DMS 273 (cell line): ENCODE results near the gene FGF7.
"Not testable (repeated sequence)": the region's sequence is repeated elsewhere in the genome, so short reads cannot be mapped to it uniquely, and the experiment has no call there.

Experiments
- DNase-seq: peaks from one replicate; lab custom pipeline; 2025; ENCODE audit not compliant: unreplicated experiment; lab: John Stamatoyannopoulos, UW

The FGF7 gene

GRCh38 chr15:49438962-49439631 lies 16.1 kb downstream of the FGF7 start:
- DNase-seq, result no peak

- DNase-seq, result no peak
These were observed 16.8 kb downstream of the FGF7 start for GRCh38 chr15:49439678-49440395.

GRCh38 chr15:49441356-49441755 lies 18.3 kb downstream of the FGF7 start:
- DNase-seq, result no peak

GRCh38 chr15:49441816-49442215 lies 18.8 kb downstream of the FGF7 start:
- DNase-seq, result no peak

GRCh38 chr15:49452595-49452994 lies 29.6 kb downstream of the FGF7 start:
- no peak for DNase-seq

GRCh38 chr15:49456166-49456565 lies 33.1 kb downstream of the FGF7 start:
- DNase-seq, result no peak

GRCh38 chr15:49458145-49458544 lies 35.1 kb downstream of the FGF7 start:
- no peak for DNase-seq

GRCh38 chr15:49460411-49460941 lies 37.4 kb downstream of the FGF7 start:
- DNase-seq, result no peak

GRCh38 chr15:49462232-49462844 lies 39.3 kb downstream of the FGF7 start:
- no peak for DNase-seq

- no peak for DNase-seq
These were observed 41.5 kb downstream of the FGF7 start for GRCh38 chr15:49464522-49464921.

- no peak for DNase-seq
These were observed 43.1 kb downstream of the FGF7 start for GRCh38 chr15:49466119-49466518.

- no peak for DNase-seq
These were observed 44.9 kb downstream of the FGF7 start for GRCh38 chr15:49467746-49468480.

GRCh38 chr15:49468481-49468839 lies 45.4 kb downstream of the FGF7 start:
- DNase-seq, result no peak

- peak; percentile 1 for DNase-seq
These were observed 48.2 kb downstream of the FGF7 start for GRCh38 chr15:49471248-49471647.

- no peak for DNase-seq
These were observed 48.7 kb downstream of the FGF7 start for GRCh38 chr15:49471733-49472132.

- no peak for DNase-seq
These were observed 49.3 kb downstream of the FGF7 start for GRCh38 chr15:49472338-49472737.

GRCh38 chr15:49473031-49473430 lies 50.0 kb downstream of the FGF7 start:
- no peak for DNase-seq

- DNase-seq, result not testable (repeated sequence)
These were observed 55.0 kb downstream of the FGF7 start for GRCh38 chr15:49478021-49478420.

GRCh38 chr15:49478982-49479381 lies 55.9 kb downstream of the FGF7 start:
- not testable (repeated sequence) for DNase-seq

GRCh38 chr15:49485401-49485800 lies 62.4 kb downstream of the FGF7 start:
- not testable (repeated sequence) for DNase-seq

GRCh38 chr15:49490966-49491365 lies 67.9 kb downstream of the FGF7 start:
- no peak for DNase-seq
